ENCODE measurements around the gene INS. TPM values are rescaled to one million over a fixed set of nuclear protein-coding genes. Genes with fewer than 3 reads are reported as not detected.

The INS gene
- total RNA-seq, 1 experiment from 2014 or later = not detected

GRCh38 chr11:2135648-2136201 lies 25.3 kb downstream of the INS start:
- H4K91ac ChIP-seq (ENCODE audit: insufficient read length, low read depth, low read length) = no peak overlapping the region
- H3K23ac ChIP-seq (ENCODE audit: insufficient read length, low read depth, low read length) = no peak overlapping the region
- peaks cover 0 to 3% (median 3%) of the 10 kb centered on the region in 3 experiments; a peak in 1 of 7 replicates for H3K36me3 Mint-ChIP-seq (ENCODE audit: insufficient read depth in 1 of 3, low read depth in 3 of 3)
- H3K4me1 ChIP-seq (ENCODE audit: insufficient read depth, low read length) = no peaks in the 10 kb centered on the region
- no peak overlapping the region for H3K56ac ChIP-seq (ENCODE audit: insufficient read length, low read depth, low read length)
- no peak overlapping the region for H3K27ac ChIP-seq (ENCODE audit: insufficient read length, low read depth, low read length)
- no peak overlapping the region for H2AK5ac ChIP-seq (ENCODE audit: insufficient read length, low read length)
- H2BK120ac ChIP-seq (ENCODE audit: low read depth, low read length, poor library complexity, severe bottlenecking) = no peak overlapping the region
- no peak overlapping the region for H3K27ac Mint-ChIP-seq
- no peak overlapping the region for H3K14ac ChIP-seq (ENCODE audit: insufficient read depth, low read length)
- H3K9me3 Mint-ChIP-seq = peaks cover 4 to 9% of the 10 kb centered on the region in 2 experiments; a peak in 2 of 5 replicates
- peak overlapping the region in 1 of 2 experiments; percentile 67; a peak in 2 of 5 replicates for H3K4me3 Mint-ChIP-seq
- H3K9me3 ChIP-seq (ENCODE audit: control insufficient read depth, low read depth, low read length) = no peaks in the 10 kb centered on the region
- H4K8ac ChIP-seq (replicated peaks; ENCODE audit: insufficient read length, low read depth, low read length) = no peak overlapping the region
- H3K23me2 ChIP-seq (ENCODE audit: insufficient read length, low read depth, low read length, poor library complexity, severe bottlenecking) = peaks cover 14% of the 10 kb centered on the region
- H3K18ac ChIP-seq (ENCODE audit: insufficient read length, low read depth, low read length) = no peak overlapping the region
- H3T11ph ChIP-seq (ENCODE audit: low read length) = no peak overlapping the region
- no peak overlapping the region for H2BK20ac ChIP-seq (ENCODE audit: low read depth, low read length, poor library complexity, severe bottlenecking)
- no peak overlapping the region for H2BK15ac ChIP-seq (ENCODE audit: low read depth, low read length)
- TF ChIP-seq CTCF (conservative IDR thresholded peaks at IDR 0.05) = no peak
- no peak overlapping the region for H4K5ac ChIP-seq (ENCODE audit: insufficient read length, low read depth, low read length)
- H3K4me1 Mint-ChIP-seq = peaks cover 9 to 37% of the 10 kb centered on the region in 2 experiments
- no peaks in the 10 kb centered on the region for H3K79me2 ChIP-seq (ENCODE audit: insufficient read depth, low read length)
- H3K4ac ChIP-seq (ENCODE audit: low read depth, low read length) = no peak overlapping the region
- no peaks in the 10 kb centered on the region for H3K79me1 ChIP-seq (ENCODE audit: insufficient read depth, low read depth, low read length, poor library complexity, severe bottlenecking)
- no peaks in the 10 kb centered on the region for H4K20me1 ChIP-seq (ENCODE audit: control insufficient read depth, insufficient read depth, insufficient read length)
- H3K27me3 ChIP-seq (ENCODE audit: insufficient read depth, low read length) = peaks cover 25% of the 10 kb centered on the region
- peaks cover 90% of the 10 kb centered on the region for H3K27me3 Mint-ChIP-seq (ENCODE audit: low read depth)
- no CpG with 5 or more reads among the region's 14 CpGs for WGBS (ENCODE audit: extremely low coverage, insufficient read length, low lambda C conversion rate)
- no peak overlapping the region for H3K9ac ChIP-seq (ENCODE audit: extremely low read depth, insufficient read length, low read length)
- H3K4me2 ChIP-seq (ENCODE audit: insufficient read depth, insufficient read length, low read length) = no peak overlapping the region
- no peak for DNase-seq
- no peak overlapping the region for H2AFZ ChIP-seq (ENCODE audit: low read length)
- no peak overlapping the region for H2BK12ac ChIP-seq (ENCODE audit: insufficient read length, low read depth, low read length)
- no peak overlapping the region for H2BK5ac ChIP-seq (ENCODE audit: insufficient read length, low read length)

Data from H9 (cell line).